HG03095 (cell line): ENCODE measurements around the gene VAV2.

Experiments used
- ATAC-seq: cut with Tn5 transposase; IDR thresholded peaks from one replicate; pipeline ENCODE4 v1.9.1; 2021; ENCODE audit warnings: moderate library complexity; ENCODE audit not compliant: unreplicated experiment

VAV2 gene

DNA sequence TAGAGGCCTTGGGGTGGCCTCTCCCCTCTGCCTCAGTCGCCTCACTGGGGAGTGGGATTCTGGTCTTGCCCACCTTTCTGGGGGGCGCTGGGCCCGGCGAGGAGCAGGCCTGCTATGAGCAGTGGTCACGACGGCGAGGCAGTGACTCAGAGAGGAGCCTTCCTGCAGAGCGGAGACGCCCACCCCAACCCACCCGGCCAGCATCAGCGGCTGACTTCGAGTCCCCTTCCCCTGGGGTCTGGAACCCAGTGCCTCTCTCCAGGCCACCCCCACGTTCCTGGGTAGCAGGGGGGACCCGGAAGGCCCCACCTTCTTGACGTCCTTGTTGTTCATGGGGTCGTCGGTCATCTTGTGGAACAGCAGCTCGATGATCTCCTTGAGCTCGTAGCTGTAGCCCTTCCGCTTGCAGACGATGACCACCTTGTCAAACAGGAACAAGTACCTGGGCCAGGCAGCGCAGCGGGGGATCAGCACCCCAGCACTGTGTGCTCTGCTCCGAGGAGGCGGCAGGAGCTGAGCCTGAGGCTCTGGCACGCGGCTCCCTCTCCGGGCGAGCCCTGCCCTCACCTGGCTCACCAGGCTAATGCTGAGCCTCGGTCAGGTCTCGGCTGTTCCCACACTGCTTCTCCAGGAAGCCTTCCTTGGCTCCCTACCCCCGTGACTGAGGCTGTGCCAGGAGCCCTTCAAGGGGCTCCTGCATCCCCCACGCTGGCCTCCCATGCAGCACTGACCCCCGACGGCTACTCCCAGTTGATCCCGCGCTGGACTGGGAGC is 203.9 kb downstream of the VAV2 start:
- no peak for ATAC-seq

GRCh38 chr9:133787754-133788025 is 204.4 kb downstream of the VAV2 start:
- peak; percentile 46 for ATAC-seq

DNA sequence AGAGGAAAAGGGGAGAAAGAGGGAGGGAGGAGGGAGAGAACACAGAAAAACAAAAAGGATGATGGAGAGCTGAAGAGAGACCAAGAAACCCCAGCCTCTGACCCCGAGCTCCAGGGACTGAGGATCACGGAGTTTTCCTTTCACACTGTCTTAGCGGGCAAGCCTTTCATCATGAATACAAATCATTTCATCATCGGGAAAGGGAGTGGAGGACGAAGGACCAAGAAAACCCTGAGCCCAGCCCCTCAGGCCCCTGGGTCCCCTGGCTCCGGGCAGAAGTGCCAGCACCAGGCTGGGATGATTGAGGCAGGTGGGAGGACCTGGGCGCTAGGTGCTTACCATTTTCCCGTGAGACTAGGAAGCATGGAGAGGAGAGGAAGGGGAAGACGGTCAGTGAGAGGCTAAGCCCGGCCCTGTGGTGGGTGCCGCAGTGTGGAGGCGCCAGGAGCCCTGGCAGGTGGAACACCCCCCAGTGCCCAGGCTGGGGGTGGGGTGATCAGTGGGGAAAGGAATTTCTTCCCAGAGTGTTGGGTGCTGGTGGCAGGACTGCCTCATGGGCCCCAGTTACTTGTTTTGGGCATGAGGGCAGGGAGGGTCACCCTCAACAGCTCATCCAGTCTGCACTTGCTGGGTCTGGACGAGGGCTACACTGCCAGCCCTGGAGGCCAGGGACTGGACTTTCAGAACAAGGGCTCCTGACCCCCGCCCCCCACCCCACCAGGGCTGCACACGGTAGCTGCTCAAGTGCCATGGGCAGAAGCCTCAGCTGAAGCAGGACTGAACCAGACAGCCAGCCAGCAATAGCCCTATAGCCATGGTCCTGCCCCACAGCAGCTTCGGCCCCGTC is 205.0 kb downstream of the VAV2 start:
- no peak for ATAC-seq

- peak; percentile 49 for ATAC-seq
These were observed 205.8 kb downstream of the VAV2 start for GRCh38 chr9:133786371-133786753.

DNA sequence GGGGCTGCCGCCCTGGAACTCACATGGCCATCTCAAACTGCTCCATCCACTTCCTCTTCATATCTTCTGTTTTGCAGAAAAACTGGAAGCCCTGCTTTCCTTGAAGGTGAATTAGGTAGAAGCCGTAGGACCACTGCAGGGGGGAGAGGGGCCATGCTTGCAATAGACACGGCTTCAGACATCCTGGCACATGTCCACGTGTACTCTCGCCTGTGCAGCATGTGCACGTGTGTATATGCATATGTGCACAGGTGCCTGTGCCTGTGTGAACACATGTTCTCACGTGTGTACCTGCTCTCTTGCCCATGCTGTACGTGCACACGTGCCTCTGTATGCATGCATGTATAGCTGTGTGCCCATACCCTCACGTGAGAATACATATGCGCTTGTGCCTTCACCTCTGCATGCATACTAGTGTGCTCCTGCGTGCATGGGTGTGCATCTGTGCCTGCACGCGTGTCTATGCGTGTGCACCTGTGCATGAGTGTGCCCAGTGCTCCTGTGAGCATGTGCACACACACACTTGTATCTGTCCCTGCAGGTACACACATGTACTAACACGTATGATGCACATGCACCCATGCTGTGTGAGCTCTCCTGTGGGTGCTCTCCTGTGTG is 206.3 kb downstream of the VAV2 start:
- ATAC-seq, result no peak

GRCh38 chr9:133784731-133785561 is 207.2 kb downstream of the VAV2 start:
- ATAC-seq, result no peak

- ATAC-seq, result no peak
These were observed 208.8 kb downstream of the VAV2 start for GRCh38 chr9:133783331-133783731.

- ATAC-seq, result no peak
These were observed 209.7 kb downstream of the VAV2 start for GRCh38 chr9:133782157-133783130.

GRCh38 chr9:133781828-133782135 is 210.3 kb downstream of the VAV2 start:
- ATAC-seq, result no peak

DNA sequence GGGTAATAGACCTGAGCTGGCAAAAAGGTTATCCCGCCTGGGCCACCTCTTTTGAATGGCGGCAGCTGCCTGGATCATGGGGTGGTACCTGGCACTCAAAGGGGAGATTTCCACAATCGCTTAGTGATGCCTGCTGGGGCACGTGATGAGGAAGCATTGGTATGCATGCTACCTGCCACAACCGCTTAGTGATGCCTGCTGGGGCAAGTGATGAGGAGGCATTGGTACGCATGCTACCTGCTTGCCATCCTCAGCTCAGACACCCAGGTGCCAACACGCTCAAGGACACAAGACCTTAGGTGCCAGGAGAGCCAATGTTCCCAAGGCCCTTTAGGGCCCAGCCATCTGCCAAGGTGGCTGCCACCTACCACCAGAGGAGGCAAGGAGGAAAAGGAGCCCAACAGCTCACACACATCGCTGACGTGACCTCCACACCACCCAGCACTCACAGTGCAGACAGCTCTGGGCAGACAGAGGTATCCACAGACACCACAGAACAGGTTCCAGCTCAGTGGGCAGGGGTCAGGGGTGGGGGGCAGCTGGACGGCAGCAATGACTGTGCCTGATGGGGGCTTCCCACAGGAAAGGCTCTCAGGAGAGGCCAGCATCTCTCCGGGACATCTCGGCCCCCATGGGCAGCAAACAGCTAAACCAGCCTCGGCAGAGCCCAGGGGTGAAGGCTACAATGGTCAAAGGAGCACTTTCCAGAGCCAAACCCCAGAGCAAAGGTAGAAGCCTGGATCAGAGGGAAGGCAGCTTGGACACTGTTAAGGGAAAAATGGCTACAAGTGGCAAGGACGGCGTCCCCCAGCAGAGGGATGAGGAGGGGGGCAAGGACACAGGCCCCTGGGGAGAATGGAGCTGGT is 210.9 kb downstream of the VAV2 start:
- ATAC-seq, result no peak

GRCh38 chr9:133780404-133780945 is 211.6 kb downstream of the VAV2 start:
- no peak for ATAC-seq

GRCh38 chr9:133779516-133780403 is 212.4 kb downstream of the VAV2 start:
- no peak for ATAC-seq

DNA sequence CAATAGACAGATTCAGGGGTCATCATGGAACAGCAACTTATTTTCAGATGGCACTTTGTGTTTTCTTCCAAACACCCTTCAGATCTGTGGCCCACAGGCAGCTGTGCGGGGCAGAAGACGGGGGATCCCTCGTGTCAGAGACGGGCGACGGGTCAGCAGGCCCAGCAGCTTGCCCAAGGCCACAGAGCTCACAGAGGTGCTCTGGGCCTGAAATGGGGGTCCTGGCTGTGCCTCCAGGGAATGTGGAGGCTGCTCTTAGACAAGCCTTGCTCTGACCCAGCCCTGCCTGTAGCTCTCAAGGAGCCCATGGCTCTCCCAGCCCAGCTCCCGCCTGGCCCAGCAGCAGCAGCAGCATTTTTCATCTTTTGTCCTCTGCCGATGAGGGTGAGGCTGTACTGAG is 213.0 kb downstream of the VAV2 start:
- ATAC-seq, result no peak

DNA sequence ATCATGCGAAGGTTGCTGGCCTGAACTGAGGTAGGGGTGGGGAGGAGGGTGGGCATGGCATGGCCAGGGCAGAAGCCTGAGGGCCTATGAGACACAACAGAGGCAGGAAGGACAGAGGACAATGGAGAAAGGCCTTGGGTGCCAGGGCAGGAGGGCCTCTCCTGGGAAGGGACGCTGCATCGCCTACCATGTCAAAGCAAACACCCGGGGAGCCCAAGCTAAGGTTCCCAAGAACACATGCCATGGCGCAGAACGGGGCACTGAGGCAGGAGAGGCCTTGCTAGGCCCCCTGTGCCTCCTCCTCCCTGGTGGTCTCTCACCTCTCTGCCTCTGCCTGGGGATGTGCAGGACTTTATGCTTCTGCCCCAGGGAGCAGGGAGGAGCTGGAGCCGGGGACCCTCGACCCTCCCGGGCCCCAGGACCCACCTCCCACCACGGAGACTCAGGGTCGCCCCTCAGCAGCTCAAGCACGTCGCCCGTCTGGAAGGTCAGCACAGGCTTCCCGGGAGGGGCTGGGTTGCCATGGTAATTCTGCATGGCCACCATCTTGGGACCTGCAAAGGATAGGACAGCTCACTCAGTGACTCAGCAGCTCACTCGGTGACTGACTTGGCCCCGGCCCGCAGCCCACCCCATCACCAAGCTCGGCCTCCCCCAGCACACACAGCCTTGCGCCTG is 213.6 kb downstream of the VAV2 start:
- ATAC-seq, result no peak

- no peak for ATAC-seq
These were observed 214.3 kb downstream of the VAV2 start for GRCh38 chr9:133777871-133778270.

DNA sequence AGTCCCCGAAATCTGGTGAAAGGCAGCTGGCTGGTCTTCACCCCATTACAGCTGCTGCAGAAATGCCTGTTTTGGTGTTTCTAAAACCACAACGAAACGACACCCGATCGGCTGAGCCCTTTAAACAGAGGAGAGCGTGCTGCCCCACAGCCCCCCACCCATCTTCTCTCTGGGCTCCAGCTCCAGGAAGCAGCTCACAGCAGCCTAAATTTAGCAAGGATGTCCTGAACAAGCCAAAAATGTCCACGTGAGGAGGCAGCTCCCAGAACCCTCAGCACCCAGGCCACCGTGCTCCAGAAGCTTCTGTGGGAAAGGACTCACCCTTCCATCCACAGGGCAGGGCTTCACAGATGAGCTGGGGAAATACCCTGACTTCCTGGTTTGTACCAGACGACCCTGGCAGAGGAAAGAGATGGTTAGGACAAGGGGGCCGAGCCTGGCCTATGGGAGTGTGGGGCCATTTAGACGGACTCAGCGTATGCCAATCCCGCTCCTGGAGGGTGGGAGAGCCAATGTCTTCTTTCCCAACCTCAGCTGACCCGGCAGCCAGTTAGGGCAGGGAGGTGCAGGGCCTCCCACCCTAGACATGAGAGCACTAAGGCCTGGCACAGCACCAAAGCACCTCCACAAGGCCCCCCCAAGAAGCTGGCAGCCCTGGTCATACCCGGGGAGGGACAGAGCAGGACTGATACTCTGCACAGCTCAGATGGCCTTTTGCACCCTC is 214.9 kb downstream of the VAV2 start:
- ATAC-seq, result no peak
